ENCODE data around the gene TMEM219.

TMEM219 gene

DNA sequence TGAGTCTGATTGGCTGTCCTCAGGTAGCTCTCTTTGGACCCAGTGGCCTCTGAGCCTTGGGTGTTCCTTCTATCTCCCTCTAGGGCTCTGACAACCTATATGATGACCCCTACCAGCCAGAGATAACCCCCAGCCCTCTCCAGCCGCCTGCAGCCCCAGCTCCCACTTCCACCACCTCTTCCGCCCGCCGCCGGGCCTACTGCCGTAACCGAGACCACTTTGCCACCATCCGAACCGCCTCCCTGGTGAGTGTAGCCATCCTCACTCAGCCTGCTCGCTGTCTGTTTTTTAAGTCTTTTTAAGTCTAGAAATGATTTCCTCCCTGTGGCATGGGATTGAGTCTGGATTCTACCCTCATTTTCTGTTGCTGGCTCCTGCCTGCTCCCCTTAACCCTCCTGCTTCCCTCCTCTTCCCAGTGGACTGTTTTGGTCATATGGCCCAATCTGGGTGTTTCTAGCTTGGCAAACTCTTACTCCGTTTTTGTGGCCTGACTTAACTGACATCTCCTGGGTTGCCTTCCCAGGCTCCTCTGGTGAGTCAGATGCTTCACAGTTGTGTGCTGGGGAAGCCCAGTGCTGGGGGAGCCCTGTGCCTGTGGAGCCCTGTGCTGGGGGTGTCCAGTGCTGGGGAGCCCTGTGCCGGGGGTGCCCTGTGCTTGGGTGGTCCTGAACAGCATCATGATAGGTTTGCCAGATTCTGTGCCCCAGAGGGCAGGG lies 21.7 kb downstream of the TMEM219 start:
- no peak for DNase-seq

DNA sequence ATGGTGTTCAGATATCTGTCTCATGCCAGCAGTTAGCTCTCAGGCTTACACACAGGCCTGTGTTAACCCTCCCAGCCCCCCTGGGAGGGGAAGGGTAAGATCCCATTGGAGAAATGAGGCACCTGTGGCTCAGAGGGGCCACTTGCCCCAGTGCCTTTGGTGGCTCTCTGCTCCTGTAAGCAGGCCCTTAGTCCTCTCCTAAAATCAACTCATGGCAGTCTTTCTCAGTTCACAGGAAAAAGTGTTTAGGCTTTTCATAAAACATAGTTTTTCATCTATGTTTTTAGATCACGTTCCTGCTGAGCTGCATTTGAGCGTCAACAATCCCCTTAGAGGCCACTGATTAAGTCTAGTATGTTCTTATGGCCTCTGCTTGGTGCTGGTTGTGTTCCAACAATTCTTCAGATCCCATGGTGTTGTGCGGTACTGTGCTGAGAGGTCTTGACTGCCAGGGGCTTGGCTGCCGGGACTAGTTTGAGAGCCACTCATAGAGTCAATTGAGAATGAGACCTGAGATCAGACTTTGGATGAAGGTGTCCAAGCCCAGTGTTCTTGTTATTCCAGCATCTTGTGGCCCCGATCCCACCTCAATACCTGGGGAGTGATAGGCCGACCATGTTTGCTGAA lies 22.4 kb downstream of the TMEM219 start:
- DNase-seq = no peak

DNA sequence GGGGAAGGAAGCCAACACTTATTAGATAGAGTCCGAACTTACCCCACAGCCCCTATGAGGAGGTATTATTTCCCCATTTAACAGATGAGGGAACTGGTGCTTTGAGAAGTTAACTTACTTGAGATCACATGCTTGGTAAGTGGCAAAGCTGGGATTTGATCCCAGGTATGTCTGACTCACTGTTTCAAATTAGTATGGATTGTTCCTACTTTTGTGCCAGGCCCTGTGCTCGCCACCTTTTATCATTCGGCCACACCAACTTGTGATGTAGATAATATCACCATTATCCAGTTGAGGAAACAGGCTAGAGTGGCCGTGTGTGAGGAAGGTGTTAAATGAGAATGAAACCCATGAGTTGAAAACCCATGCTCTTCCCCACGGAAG lies 22.9 kb downstream of the TMEM219 start:
- no peak for DNase-seq

DNA sequence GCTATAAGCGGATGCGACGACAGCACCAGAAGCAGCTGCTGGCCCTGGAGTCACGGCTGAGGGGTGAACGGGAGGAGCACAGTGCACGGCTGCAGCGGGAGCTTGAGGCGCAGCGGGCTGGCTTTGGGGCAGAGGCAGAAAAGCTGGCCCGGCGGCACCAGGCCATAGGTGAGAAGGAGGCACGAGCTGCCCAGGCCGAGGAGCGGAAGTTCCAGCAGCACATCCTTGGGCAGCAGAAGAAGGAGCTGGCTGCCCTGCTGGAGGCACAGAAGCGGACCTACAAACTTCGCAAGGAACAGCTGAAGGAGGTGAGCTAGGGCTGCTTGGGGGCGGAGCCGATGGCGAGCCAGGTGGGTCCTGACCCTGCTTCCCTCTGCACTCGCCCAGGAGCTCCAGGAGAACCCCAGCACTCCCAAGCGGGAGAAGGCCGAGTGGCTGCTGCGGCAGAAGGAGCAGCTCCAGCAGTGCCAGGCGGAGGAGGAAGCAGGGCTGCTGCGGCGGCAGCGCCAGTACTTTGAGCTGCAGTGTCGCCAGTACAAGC lies 23.5 kb downstream of the TMEM219 start:
- no peak for DNase-seq

DNA sequence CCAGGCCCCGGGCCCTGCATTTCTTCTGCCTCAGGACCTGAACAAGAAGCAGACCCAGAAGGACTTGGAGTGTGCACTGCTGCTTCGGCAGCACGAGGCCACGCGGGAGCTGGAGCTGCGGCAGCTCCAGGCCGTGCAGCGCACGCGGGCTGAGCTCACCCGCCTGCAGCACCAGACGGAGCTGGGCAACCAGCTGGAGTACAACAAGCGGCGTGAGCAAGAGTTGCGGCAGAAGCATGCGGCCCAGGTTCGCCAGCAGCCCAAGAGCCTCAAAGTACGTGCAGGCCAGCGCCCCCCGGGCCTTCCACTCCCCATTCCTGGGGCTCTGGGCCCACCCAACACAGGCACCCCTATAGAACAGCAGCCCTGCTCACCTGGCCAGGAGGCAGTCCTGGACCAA lies 24.4 kb downstream of the TMEM219 start:
- no peak for DNase-seq

DNA sequence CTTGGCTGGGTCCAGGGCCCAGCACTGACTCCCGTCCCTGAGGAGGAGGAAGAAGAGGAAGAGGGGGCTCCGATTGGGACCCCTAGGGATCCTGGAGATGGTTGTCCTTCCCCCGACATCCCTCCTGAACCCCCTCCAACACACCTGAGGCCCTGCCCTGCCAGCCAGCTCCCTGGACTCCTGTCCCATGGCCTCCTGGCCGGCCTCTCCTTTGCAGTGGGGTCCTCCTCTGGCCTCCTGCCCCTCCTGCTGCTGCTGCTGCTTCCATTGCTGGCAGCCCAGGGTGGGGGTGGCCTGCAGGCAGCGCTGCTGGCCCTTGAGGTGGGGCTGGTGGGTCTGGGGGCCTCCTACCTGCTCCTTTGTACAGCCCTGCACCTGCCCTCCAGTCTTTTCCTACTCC lies 25.1 kb downstream of the TMEM219 start:
- no peak for DNase-seq

DNA sequence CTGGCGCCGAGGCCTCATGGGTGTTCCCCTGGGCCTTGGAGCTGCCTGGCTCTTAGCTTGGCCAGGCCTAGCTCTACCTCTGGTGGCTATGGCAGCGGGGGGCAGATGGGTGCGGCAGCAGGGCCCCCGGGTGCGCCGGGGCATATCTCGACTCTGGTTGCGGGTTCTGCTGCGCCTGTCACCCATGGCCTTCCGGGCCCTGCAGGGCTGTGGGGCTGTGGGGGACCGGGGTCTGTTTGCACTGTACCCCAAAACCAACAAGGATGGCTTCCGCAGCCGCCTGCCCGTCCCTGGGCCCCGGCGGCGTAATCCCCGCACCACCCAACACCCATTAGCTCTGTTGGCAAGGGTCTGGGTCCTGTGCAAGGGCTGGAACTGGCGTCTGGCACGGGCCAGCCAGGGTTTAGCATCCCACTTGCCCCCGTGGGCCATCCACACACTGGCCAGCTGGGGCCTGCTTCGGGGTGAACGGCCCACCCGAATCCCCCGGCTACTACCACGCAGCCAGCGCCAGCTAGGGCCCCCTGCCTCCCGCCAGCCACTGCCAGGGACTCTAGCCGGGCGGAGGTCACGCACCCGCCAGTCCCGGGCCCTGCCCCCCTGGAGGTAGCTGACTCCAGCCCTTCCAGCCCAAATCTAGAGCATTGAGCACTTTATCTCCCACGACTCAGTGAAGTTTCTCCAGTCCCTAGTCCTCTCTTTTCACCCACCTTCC lies 25.6 kb downstream of the TMEM219 start:
- no peak for DNase-seq

DNA sequence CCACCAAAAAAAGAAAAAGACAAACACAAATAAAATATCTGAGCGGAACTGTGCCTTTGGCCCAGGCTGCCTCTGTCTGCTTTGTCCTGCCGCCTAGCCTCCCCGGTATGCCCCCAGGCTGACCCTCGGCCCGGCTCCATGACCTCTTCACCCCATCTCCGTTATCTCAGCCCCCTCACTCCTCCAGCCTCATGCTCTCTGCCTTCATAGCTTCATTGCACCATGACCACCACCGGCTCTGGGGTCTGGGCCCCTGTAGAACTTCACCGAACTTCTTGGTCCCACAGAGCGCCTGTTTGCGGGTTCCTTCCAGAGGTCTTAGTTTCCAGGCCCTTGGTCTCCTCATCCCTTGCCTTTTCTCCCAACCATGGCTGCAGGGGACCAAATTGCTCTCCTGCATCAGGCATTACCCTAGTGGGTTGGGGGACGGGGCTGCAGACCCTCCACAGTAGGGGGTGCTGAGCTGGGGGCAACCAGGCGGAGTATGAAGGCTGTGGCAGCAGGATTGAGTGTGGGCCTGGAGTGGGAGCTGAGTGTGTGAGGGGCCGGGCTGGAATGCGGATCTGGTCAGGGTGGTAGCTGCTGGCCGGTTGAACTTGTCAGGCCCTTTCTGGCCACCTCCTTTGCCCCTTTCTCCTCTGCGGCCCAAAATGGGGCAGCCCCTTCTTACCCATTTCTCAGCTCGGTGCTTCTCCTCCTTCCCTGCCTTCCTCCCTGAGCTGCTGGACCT lies 26.6 kb downstream of the TMEM219 start:
- DNase-seq = no peak

DNA sequence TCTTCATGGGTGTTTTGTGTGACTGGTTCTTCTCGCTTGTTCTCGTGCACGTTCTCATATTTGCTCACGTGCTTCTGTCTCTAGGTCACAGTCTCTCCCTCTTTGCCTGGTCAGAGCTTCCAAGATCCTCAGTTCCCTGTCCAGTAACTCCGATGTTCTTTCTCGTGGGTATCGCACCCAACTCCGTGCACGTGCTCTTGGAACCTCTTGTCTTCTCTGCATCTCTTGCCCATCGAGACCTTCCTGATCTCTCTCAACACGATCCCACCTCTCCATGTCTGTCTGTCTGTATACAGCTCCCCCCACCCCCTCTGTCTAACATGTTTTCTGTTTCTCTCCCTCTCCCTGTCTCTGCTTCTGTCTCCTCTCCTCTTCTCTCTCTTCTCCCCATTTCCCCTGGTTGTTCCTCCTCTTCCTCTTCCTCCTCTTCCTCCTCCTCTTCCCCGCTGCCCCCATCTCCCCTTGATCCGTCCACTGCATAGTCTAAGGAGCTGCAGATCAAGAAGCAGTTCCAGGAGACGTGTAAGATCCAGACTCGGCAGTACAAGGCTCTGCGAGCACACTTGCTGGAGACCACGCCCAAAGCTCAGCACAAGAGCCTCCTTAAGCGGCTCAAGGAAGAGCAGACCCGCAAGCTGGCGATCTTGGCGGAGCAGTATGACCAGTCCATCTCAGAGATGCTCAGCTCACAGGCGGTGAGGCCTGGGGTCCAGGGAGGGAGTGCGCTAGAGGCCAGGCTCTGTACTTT lies 27.4 kb downstream of the TMEM219 start:
- no peak for DNase-seq

DNA sequence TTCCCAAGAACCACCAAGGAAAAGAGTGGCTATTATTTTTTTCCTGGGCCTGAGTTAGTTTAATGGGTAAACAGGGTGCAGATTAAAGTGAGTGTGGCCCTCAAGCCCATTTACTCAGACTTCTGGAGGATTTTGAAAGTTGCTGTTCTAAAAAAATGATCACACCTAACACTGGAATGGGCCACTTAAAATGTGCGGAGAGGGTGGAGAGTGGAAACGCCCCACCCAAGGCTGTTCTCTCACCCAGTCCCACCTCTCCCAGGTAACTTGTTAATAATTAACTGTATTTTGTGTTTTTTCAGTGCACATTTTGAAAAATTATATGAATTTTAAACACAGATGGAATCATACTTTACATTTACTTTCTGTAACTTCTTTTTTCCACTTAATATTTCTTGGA lies 28.2 kb downstream of the TMEM219 start:
- no peak for DNase-seq

DNA sequence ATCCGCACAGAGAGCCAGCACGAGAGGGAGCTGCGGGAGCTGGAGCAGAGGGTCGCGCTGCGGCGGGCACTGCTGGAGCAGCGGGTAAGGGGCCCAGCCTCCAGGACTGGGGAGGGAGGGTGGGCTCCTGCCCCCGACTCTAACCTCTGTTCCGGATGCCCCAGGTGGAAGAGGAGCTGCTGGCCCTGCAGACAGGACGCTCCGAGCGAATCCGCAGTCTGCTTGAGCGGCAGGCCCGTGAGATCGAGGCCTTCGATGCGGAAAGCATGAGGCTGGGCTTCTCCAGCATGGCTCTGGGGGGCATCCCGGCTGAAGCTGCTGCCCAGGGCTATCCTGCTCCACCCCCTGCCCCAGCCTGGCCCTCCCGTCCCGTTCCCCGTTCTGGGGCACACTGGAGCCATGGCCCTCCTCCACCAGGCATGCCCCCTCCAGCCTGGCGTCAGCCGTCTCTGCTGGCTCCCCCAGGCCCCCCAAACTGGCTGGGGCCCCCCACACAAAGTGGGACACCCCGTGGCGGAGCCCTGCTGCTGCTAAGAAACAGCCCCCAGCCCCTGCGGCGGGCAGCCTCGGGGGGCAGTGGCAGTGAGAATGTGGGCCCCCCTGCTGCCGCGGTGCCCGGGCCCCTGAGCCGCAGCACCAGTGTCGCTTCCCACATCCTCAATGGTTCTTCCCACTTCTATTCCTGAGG lies 29.1 kb downstream of the TMEM219 start:
- no peak for DNase-seq

DNA sequence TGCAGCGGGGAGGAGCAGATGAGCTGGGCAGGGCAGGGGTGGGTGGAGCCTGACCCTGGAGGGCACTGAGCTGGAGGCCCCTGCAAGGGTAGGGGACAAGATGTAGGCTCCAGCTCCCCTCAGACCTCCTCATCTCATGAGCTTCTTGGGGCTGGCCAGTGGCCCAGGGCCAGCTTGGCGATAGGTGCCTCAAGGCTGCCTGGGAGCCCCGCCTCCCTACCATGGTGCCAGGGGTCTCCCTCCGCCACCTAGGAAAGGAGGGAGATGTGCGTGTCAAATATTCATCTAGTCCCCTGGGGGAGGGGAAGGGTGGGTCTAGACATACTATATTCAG lies 29.7 kb downstream of the TMEM219 start:
- DNase-seq = no peak

DNA sequence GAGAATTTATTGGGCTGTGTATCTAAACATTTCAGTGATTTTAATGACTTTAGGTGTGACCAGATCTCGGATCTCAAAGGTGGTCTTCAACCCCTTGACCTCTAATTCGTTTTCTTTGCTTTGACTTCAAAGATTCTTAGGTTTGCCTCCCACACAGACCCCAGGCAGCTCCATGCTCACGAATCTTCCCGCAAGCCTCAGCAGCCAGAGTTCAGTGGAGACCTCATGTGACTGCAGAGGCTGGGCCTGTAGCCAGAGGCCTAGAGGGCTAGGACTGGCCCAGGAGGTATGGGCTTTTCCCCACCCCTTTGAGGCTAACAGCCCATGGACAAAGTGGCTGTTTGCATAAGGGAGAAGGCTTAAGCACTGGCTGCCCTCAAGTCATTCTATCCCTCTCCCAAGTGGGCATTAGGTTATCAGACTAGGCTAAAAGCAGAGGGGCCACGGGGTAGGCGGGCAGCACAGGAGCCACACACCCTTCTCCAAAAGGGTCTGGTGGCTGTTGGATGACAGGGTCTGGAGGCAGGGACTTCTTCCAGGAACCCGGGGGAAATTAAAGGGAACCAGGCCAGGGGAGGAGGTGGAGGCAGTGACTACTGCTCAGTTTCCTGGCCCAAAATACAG lies 30.6 kb downstream of the TMEM219 start:
- DNase-seq = no peak

DNA sequence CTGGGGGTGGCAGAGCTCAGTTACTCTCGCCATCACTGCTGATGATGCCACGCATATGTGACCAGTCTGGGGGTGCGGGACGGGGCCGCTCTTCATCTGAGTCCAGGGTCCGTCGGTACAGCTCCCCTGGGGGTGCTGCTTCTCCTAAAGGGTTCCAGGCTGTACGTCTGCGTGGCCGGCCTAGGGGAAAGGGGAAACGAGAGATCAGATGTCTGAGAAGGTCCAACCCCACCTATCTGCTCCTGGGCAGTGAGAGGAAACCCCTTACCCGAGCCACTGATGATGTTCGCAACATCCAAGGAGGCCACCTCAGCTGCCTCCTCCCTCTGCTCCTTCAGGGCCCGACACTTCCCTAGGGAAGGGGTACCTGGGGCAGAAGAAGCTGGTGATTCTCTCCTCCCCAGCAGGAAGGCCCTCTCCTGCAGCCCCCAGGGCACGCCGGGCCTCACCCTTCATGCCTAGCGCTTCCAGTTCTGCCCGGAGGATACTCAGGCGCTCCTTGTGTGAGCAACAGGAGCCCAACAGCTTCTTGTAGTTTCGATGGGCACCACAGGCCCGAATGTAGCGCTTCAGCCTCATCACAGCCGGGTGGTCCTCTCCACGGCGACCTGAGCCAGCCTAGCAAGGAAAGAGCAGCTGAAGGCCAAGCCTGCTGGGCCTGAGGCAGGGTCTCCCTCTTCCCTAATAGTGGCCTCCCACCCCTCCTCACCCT lies 31.5 kb downstream of the TMEM219 start:
- DNase-seq = no peak

DNA sequence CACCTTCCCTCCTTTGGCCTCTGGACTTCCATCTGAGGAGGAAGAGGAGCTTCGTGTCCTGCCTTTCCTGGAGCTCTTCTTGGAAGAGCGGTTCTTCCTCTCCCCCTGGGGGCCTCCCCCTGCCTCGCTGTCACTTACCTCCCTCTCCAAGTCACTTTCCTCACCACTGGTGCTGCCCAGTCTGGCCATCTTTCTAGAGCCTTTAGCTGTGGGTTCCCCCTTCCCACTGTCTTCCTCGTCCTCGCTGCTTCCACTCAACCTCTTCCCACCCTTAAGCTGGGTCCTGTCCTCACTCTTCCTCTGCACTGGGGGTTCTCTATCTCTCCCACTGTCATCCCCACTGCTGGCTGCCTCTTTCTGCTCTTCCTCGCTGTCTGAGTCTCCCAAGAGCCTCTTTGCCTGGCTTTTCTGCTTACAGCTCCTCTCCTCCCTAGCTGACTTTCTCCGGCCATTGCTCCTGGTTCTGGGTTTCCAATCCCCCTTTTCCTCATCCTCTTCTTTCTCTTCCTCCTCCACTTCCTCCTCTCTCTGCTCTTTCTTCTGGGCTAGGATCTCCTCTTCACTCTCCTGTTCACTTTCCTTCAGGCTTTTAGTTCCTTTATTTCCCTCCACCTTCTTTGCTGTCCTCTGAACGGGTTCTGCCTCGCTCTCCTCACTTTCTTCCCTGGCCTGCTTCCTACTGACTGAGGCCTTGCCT lies 32.2 kb downstream of the TMEM219 start:
- no peak for DNase-seq

DNA sequence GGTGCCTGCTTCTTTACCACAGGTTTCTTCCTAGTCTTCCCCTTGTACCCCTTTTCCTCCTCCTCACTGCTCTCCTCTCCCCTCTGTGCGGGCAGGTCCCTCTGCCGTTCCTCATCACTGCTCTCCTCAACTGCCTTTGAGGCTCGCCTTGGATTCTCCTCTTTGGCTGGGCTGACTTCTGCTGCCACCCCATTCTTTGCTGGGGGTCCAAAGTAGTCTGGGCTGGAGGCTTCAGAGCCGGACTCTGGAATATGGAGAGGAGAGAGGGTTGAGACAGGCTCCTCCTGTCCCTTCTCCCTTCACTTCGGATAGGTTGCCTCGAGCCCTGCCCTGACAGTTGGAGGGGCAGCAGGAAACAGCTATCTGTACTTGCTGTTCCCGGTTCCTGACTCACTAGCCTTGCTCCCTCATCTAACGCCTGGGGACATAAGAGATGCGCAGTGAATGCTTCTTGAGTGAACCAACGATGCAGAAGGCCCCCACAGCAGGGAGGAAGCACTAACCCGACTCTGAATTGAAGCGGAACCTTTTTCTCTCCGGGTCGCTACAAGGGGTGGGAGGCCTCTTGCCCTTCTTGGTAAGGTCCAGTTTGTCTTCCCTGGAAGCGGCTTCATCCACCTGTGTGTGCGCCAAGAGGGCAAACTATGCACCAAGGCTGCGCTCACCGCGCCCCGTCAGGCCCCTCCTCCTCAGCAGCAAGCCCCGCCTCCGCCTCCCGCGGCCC lies 32.9 kb downstream of the TMEM219 start:
- no peak for DNase-seq

DNA sequence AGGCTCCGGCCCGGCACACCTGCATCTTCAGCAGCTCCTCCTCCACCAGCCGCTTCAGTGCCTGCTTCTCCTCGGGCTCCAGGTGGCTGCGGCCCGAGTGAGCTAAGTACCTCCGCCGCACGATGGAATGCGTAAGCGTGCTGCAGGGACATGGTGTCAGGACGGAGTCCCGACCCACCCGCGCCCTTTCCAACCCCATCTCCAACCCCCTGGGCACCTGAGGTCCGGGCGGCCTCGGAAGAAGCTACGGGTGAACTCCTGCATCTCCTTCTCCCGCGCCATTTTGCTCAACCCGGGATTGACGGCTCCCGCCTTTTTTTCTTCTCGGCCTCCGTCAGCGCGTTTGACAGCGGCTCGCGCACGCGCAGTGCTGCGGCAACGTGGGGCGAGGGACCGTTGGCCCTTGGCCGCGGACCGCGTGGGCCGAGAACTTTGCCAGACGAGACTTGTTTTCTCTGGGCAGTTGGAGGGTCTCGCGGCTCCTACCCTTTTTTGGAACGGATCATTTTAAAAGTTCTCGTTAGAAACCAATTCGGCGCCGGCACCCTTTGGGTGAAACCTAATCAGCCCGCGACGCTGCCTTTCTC lies 33.5 kb downstream of the TMEM219 start, which contains the start of gene HIRIP3:
Gene HIRIP3 (minus strand): TSS at position 294 of the 587 bp plus-strand sequence. CDS start 12 bp downstream, at position 282.
- peak; percentile 86 to 90 for DNase-seq

DNA sequence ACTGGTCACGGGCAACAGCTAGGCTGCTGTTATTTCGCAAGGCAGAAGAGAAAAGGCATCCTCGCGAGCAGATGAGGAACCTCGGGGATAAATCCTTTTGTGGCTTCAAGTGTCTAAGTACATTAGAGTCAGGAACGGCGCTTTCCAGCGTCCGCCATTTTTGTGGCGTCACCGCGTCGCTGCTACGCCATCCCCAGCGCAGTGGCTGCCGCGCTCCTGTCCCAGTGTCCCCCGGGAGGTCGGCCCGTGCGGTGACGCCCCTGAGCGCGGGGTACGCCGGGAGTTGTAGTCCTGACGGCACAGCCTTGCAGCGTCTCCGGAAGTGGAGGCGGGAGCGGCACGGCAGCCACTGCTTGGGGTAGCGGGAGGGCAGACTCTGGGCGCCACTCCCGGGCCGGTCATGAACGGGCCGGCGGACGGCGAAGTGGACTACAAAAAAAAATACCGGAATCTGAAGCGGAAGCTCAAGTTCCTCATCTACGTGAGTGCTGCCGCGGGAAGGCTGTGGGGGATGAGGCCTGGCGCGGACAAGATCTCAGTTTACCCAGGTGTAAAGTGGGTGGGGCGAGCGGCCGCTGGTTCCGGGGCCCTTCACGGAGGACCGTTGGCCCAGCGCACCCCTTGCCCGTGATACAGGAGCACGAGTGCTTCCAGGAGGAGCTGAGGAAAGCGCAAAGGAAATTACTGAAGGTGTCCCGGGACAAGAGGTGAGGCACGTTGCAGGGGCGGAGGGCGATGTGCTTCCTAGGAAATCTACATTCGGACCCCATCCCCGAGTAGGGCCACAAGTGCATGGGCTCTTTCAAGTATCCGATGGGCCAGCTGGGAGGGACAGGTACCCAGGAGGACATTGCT lies 34.3 kb downstream of the TMEM219 start, which contains the start of gene INO80E:
Gene INO80E (plus strand): TSS at position 331 of the 855 bp plus-strand sequence. CDS start 70 bp downstream, at position 401.
- DNase-seq = peak; percentile 97 to 98

Data from CD4-positive, alpha-beta T cell treated with Interferon alpha-2 for 1 hour (primary cell).